GM19193 (cell line): ENCODE results near the gene EFNB2.

Experiments used
- POLR2A ChIP-seq: IDR thresholded peaks from 4 replicates; pipeline ENCODE4 v1.6.1; 2011; ENCODE audit not compliant: insufficient read depth, insufficient read length; ENCODE audit errors: extremely low read depth

EFNB2 gene

DNA sequence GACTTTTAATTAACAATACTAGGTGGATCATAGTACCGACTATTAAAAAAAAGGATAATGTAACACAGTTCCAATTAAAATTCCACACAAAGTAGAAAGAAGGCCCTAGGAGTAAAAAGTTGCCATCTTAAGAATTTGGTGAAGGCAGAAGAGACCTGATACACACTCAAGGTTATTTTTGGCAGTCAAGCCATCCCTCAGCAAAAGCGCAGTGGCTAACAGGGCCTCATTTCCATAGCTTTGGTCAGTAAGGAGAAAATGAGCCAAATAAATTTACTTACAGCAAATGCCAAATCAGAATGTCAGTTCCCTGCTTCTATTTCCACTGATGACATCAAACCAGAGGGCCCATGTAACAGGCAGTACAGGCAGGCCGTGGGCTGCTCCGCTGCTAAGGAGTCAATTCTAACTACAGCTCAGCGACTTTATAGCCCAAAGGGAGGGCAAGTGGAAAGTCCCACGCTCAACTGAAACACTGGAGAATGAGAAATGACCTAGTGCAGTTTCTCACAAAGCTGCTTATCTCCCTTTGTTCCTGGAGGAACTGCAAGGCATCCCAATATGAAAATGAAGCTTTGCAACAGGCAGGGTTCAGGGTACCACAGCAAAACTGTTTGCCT is 26.2 kb upstream of the EFNB2 start:
- TF ChIP-seq POLR2A: no peak

DNA sequence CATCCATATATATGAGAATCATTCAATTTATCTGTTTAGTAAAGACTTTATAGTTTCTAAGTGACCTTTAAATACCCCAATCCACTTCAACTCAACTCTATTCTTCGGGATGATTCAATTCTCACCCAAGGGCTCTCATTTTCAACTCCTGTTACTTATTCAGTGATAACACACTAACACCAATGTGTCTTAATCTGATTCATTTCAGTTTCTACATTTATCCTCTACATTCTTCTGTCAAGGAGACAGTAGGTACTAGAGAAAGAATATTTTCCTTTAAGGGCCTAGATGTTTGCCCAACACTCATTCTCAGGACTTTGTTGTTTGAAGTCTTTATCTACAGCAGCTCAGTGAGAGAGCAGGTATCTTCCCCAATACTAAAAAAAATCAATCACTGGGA is 25.4 kb upstream of the EFNB2 start:
- TF ChIP-seq POLR2A: no peak

DNA sequence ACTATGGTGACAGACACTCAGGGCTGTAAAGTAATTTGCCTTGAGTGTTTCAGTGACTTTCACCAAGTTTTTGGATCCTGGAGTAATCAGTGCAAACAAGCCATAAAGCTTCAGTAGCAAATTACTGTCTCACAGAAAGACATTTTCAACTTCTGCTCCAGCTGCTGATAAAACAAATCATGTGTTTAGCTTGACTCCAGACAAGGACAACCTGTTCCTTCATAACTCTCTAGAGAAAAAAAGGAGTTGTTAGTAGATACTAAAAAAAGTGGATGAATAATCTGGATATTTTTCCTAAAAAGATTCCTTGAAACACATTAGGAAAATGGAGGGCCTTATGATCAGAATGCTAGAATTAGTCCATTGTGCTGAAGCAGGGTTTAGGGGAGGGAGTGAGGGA is 23.1 kb upstream of the EFNB2 start:
- TF ChIP-seq POLR2A: no peak

GRCh38 chr13:106555631-106556328 is 20.3 kb upstream of the EFNB2 start:
- TF ChIP-seq POLR2A: no peak

DNA sequence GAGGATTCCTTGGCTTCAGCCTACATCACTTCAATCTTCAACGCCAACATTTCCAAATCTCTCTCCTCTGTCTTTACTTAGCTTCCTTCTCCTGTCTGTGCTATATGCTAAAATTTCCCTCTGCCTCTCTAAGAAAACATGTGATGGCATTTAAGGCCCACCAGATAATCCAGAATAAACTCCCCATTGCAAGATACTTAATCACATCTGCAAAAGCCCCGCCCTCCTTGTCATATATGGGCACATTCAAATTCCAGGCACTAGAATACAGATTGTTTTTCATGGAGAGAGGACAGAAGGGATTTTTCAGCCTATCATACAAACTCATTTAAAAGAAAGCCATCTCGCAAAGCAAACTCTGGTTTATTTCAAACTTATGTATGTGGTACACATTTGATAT is 16.3 kb upstream of the EFNB2 start:
- no peak for TF ChIP-seq POLR2A

DNA sequence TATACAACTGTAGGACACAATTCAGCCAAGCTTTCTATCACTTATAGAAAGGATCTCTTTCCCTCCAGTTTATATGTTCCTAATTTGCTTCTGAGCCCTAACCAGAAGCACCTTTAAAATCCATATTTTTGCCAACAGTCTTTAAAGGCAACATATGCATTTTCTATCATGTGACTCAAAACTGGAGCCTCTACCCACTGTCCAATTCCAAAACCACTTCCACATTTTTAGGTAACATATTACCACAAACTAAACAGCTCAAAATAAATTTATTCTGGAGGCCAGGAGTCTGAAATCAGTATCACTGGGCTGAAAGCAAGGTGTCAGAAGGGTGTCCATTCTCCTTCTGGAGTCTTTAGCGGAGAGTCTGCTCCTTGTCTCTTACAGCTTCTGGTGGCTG is 15.9 kb upstream of the EFNB2 start:
- no peak for TF ChIP-seq POLR2A

DNA sequence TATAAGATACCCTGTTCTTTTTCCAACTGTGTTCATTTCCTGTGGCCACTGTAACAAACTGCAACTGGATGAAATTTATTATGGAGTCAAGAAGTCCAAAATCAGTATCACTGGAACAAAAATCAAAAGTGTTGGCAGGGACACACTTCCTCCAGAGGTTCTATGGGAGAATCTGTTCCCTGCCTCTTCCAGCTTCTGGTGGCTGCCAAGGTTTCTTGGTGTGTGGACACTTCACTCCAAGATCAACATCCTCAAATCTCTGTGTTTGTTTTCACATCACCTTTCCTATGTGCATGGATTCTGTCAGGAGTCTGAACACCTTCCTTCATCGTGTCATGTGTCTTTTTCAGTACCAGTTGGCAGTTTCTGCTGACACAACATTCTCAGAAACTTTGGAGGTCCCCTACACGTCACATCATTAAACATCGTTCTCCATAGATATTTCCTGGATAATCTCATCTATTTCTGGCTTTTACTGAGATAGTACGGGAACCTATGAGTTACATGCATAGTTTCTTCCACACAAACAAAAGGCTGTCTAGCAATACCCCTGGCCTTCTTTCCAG is 15.2 kb upstream of the EFNB2 start:
- TF ChIP-seq POLR2A: no peak

- TF ChIP-seq POLR2A: no peak
Measured at GRCh38 chr13:106548064-106548696, 12.7 kb upstream of the EFNB2 start.

DNA sequence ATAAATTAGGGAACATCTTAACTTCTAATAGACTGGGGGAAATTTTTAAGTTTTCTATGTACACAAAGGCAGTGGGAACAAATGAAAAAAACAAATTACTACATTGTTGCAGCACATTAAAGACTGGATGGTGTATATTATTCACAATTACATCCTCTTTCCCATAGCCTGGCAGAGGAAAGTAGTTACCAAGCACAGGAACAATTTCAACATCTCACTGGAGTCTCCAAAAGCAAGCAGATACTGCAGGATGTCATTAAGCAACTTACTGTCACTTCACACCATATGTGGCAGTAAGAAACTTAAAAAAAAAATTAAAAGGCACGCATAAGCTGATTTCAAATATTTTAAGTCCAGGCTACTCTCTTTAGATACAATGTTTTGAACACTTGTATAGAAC is 6.4 kb upstream of the EFNB2 start:
- TF ChIP-seq POLR2A: no peak

GRCh38 chr13:106540613-106541012 is 5.2 kb upstream of the EFNB2 start:
- TF ChIP-seq POLR2A: no peak

DNA sequence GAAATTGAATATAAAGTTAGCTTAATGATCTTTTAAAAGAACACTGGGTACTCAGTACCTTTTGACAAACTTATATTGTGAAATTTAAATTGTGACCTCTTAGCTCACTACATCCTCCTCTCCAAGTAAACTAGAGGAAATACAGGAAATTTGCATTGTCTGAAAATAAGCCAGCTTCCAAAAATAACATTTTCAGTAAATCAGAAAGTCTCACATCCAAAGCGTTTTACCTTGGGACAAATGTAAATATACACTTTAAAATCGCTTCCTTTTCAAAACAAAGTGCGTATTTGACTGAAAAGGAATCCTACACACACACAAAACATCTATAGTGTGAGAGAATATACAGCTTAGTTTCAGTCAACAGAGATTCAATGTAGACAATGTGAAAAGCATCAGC is 2.1 kb upstream of the EFNB2 start:
- no peak for TF ChIP-seq POLR2A

GRCh38 chr13:106536244-106537034 is 977 bp upstream of the EFNB2 start:
- no peak for TF ChIP-seq POLR2A

DNA sequence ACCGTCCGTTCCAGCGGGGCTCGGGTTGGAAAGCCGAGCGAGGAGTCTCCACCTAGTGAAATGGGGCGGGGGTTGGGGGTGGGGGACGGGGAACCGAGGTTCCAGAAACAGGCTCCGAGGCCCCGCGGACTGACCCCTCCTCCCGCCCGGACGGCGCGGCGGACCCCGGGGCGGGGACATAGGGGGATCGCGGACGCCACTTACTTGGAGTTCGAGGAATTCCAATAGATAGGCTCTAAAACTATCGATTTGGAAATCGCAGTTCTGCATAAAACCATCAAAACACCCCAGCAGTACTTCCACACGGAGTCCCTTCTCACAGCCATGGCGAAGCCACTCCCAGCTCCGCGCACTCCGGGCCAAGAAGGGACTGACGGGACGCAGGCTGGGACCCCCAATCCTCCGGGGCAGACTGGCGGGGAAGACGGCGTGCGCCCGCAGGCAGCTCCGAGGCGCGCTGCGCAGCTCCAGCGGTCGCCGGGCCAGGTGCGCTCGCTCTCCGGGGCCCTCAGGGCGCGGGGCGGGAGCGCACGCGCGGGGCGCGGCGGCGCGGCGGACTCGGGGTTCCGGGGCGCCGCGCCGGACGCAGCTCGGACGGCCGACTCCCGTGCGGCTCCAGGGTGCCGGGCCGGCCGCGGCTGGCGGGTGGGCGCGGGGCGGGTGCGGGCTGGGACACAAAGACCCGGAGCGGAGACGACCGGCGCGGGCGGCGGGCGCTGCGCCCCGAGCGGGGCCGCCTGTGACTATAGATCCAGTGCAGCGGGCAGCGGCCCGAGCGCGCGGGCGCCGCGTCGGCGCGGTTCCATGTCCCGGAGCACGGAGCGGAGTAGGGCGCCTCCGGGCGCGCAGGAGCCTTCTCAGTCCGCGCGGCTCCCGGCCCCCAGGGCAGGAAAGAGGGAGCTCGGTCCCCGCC is 567 bp downstream of the EFNB2 start:
- TF ChIP-seq POLR2A: no peak
